ENCODE measurements around the gene ACAP1. TPM values are rescaled to one million over a fixed set of nuclear protein-coding genes. Genes with fewer than 3 reads are reported as not detected.

Gene ACAP1
- 0.61 TPM in 1 of 2 replicates, not detected in the other for total RNA-seq (2014; rRNA removed; shearing (Covaris generic))

DNA sequence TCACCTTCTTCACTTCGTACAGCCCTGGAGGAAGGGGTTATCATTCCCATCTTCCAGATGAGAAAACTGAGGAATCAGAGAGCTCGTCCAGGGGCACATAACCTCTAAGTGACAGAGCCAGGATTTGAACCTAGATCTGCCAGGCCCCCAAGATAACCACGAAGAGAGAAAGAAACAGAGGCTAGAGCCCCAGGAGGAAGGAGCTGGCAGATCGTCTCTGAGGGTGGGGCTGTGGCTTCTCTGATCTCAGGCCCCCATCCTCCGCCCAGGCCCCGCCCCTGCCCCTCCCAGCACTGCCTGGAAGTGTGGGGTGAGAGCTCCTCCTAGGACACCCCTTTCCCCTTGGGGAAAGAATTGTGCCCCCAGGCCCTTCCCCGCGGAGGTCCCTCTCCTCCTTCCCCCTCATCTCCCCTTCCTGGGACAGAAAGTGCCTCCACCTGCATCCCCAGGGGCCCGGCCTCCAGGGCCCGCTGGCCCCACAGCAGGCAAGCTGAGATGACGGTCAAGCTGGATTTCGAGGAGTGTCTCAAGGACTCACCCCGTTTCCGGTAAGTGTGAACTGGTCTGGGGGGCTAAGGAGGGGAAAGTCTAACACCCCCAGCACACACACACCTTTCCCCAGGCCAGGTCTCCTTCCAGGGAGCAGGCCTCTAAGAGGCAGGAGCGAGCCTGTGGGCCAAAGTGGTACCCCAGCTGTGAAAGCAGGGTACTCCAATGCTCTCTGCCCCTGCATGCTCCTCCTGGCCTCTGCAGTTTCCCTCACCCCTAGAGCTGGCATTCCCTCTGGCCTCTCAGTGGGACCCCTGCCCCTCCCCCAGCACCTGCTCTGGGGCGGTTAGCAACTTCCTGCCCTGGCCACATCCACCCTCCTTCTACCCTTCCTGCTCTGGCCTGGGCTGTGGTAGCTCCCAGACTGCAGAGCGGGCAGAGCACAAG, at the start of gene ACAP1:
Gene ACAP1, plus strand, starts transcription at position 290 of the 936 bp plus-strand sequence. Its CDS starts 206 bp downstream, at position 496.
- in situ Hi-C loops (cut with HindIII; ENCODE audit: low sequenced_read_pairs), result no loop called here
- no peak for DNase-seq (ENCODE audit: low spot score)

GRCh38 chr17:7289256-7290032, 46.9 kb upstream of the ACAP1 start:
- DNase-seq (ENCODE audit: low spot score), result no peak

GRCh38 chr17:7290166-7290565, 46.2 kb upstream of the ACAP1 start:
- in situ Hi-C loops (cut with HindIII; ENCODE audit: low sequenced_read_pairs), result no loop called here
- DNase-seq (ENCODE audit: low spot score), result no peak

More at GRCh38 chr17:7289256-7290032, 46.9 kb upstream of the ACAP1 start:
- in situ Hi-C loops (cut with HindIII; ENCODE audit: low sequenced_read_pairs), result no loop called here

- in situ Hi-C loops (cut with HindIII; ENCODE audit: low sequenced_read_pairs), result no loop called here
- DNase-seq (ENCODE audit: low spot score), result no peak
Measured at GRCh38 chr17:7290685-7291084, 45.6 kb upstream of the ACAP1 start.

- DNase-seq (ENCODE audit: low spot score), result no peak
- in situ Hi-C loops (cut with HindIII; ENCODE audit: low sequenced_read_pairs), result no loop called here
Measured at GRCh38 chr17:7292194-7292593, 44.1 kb upstream of the ACAP1 start.

DNA sequence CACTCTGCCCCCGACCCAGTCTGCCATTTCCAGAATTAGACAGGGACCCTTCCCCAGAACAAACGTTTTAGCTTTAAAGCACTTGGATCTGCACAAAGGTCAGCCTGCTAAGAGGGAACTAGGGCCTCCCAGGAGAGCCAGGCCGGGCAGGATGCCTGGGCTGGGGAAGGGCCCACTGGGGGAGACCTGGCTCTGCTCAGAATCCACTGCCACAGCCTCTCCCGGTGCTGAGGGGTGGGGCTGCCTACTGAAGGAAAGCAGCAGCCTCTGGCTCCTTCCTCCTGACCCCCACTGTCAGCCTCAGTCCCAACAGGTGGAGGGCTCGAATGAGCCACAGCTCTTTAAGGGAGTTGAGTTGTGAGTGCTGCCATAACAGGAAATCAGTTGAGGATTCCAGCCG, 43.6 kb upstream of the ACAP1 start:
- DNase-seq (ENCODE audit: low spot score), result no peak
- in situ Hi-C loops (cut with HindIII; ENCODE audit: low sequenced_read_pairs), result no loop called here

DNA sequence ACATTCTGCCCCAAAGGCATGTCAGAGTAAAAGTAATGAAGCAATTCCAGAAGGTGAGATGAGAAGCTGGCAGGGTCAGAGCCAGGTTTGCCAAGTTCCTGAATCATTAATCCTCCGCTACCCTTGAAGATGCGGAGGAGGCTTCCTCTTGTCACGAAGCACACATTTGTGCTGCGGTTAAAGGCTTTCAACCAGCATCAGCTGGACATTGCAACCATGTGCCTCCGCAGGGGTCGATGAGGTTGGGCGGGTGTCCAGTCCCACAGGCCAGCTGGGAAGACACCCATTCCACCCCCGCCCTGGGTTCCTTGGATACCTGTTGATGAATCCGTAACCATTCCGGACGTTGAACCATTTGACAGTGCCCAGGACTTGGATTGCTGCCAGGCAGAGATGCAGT, 43.2 kb upstream of the ACAP1 start:
- in situ Hi-C loops (cut with HindIII; ENCODE audit: low sequenced_read_pairs), result no loop called here
- no peak for DNase-seq (ENCODE audit: low spot score)

DNA sequence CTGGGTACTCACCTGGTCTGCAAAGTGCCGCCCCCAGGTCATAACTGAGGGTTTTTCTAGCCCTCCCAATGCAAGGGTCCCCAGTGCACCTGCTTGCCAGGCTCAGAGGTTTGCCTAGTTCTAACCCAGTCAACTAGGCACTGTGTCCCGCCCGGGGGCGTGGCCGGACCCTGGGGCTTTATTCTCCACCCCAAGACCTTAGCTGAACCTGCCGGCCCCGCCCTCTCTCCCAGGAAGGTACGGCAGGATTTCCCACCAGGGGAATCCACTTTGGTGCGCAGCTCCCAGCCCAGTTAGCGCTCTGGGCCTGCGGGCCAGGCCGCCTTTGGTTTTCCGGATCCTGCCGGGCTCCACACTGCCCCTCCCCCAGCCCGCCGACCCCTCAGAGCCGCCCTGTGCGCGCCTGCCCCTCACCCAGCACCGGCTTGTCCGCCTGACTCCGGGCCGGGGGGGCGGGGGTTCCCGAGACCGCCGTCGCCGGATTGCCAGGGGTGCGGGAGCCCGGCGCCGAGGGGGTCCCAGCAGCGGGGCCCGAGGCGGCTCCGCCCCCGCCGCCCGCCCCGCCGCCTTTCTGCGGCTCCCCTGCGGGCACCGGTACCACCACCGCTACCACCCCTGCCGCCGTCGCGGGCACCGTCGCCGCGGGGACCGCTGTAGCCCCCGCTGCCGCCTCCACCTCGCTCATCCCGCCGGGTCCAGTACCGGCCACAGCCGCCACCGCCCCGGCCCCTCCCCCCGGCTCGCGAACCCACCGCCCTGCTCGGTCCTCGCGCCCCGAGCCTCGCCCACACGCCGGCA, 42.3 kb upstream of the ACAP1 start:
- DNase-seq (ENCODE audit: low spot score), result no peak
- in situ Hi-C loops (cut with HindIII; ENCODE audit: low sequenced_read_pairs), result no loop called here

DNA sequence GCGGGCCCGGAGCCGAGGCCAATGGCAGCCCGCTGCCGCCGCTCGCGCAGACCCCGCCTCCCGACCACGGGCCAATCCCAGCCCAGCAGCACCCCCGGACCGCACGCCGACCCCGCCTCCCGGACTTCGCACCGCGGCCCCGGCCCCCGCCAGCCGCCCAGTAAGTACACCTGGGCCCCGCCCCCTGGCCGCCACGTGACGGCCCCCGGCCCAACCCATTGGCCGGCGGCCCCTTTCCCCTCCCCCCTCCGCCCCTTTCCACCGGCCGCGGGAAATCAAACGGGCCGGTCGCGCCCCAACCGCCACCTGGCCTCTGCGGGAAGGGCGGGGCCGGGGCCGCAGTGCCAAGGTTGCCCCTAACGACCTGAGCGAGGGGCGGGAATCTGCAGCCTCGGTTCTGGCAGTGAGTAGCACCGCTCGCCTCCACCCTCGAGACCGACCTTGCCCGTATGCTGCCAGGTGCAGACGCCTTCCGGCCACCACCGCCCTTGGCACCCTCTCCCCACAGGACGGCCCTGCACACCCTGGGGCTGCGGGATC, 41.6 kb upstream of the ACAP1 start, which contains the start of gene YBX2:
Gene YBX2, minus strand, starts transcription at position 26 of the 540 bp plus-strand sequence. CDS start 139 bp downstream, outside the sequence.
- in situ Hi-C loops (cut with HindIII; ENCODE audit: low sequenced_read_pairs), result no loop called here
- peak; percentile 47 for DNase-seq (ENCODE audit: low spot score)

GRCh38 chr17:7295230-7296180, 40.8 kb upstream of the ACAP1 start:
- no peak for DNase-seq (ENCODE audit: low spot score)
- in situ Hi-C loops (cut with HindIII; ENCODE audit: low sequenced_read_pairs), result no loop called here

DNA sequence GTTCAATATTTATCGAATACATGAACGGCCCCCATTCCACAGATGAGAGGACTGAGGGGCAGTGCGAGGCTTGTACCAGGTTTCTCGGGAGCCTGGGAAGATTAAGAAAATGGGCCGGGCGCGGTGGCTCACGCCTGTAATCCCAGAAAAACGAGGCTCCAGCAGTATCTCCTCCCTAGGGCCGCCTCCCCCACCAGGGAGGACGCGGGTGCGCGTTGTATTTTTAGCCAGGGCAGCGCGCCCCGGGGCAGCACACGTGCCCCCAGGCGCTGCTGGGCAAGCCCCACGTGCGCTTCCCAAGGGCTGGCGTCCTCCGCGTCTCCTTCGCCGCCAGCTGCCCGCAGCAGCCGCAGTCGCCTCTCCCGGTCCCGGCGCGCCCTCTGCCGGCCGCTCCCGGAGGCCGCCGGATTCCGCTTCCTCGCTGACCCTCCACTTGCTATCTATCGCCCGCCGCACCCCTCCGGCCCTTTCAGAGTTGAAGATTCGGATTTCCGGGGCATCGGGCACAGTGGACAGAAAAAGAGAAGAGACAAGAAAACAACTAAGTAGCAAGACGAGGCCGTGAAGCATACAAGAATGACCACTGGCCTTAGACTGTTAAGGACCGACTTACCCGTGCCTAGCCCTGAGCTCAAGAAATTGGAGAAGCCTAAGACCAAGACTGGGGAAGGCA, 40.0 kb upstream of the ACAP1 start:
- in situ Hi-C loops (cut with HindIII; ENCODE audit: low sequenced_read_pairs), result no loop called here
- DNase-seq (ENCODE audit: low spot score), result peak; percentile 70

DNA sequence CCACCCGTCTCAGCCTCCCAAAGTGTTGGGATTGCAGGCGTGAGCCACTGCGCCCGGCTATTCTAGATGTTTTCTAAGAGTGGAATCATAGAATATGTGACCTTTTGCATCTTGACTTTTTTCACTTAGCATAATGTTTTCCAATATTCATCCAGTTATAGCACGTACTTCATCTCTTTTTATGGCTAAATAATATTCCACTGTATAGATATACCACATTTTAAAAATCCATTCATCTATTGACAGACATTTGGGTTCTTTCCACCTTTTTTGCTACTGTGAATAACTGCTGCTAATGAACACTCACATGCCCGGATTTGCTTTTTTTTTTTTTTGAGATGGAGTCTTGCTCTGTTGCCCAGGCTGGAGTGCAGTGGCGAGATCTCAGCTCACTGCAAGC, 32.1 kb upstream of the ACAP1 start:
- in situ Hi-C loops (cut with HindIII; ENCODE audit: low sequenced_read_pairs), result no loop called here
- no peak for DNase-seq (ENCODE audit: low spot score)

- in situ Hi-C loops (cut with HindIII; ENCODE audit: low sequenced_read_pairs), result no loop called here
- DNase-seq (ENCODE audit: low spot score), result peak; percentile 100
Measured at GRCh38 chr17:7306911-7307685, 29.2 kb upstream of the ACAP1 start, which contains the start of gene EIF5A. TSS of gene EIF5A (plus strand) at chr17:7307628. CDS start at chr17:7309636, 2,008 bp downstream.

GRCh38 chr17:7307686-7308624, 28.4 kb upstream of the ACAP1 start:
- no peak for DNase-seq (ENCODE audit: low spot score)
- in situ Hi-C loops (cut with HindIII; ENCODE audit: low sequenced_read_pairs), result no loop called here

DNA sequence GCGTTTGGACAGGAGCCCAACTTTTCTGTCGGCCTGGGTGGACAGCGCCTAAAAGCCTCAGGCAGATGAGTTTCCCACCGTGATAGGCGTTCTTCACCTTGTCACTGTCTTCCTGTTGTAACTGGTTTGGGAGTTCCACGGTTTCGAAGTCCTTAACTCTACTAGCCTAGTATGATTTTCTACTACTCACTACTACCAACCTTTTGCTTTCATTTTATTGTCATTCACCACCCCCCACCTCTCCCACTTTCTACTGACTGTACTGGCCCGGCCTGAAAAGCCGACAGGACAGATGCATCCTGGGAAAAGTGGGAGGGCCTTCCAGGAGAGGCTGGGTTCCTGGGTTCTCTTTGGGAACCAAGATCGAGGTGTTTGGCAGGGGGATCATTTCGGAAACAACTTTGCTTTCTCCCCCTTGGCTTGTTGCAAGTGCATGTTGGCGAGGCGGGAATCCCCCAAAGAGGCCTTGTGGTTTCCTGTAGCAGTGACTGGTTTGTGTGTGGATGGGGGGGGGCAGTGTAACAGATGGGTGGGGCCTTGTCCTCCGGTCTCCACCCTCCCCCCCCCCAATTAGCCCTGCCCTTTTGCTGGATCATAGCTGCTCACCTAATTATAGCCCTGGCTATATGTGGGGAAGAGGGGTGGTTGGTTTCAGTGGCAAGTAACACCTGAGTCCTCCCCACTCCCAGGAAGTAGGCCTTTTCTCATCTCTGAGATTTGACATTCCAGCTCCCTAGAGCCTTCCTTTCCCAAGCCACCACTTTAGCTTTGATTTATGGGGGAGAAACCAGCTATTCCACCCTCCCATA, 27.5 kb upstream of the ACAP1 start:
- in situ Hi-C loops (cut with HindIII; ENCODE audit: low sequenced_read_pairs), result no loop called here
- peak; percentile 73 for DNase-seq (ENCODE audit: low spot score)

All from G401 (cell line).